ENCODE results near the gene CCDC61. TPM values are rescaled to one million over a fixed set of nuclear protein-coding genes. Genes with fewer than 3 reads are reported as not detected.

The CCDC61 gene
- total RNA-seq, 1 donor from 2014 or later, result 13.7 TPM

GRCh38 chr19:46017874-46018675 is 22.8 kb downstream of the CCDC61 start:
- no peak for DNase-seq (ENCODE audit: low spot score in 2 of 2)
- Histone ChIP-seq H3K27ac (no peak overlapping the region), H3K4me3 (no peak overlapping the region), H3K4me1 (peaks cover 12 to 17% of the 10 kb centered on the region in 2 donors), H3K9me3 (no peaks in the 10 kb centered on the region), H3K27me3 (peaks cover 4% of the 10 kb centered on the region), H3K36me3 (no peaks in the 10 kb centered on the region)
- TF ChIP-seq CTCF (IDR thresholded peaks at IDR 0.05), result no peak
- intact Hi-C loops (cut with DNase I), result loop anchor here (5.0 kb wide), 1 partner anchor 201 kb away; the partner anchor contains the start of gene RSPH6A

- no peak for TF ChIP-seq CTCF (IDR thresholded peaks at IDR 0.05)
- H3K27me3 ChIP-seq, result peaks cover 7% of the 10 kb centered on the region
- intact Hi-C loops (cut with DNase I), result loop anchor here (5.0 kb wide), 1 partner anchor 201 kb away; the partner anchor contains the start of gene RSPH6A
- H3K4me3 ChIP-seq, result no peak overlapping the region
- no peak overlapping the region for H3K27ac ChIP-seq
- H3K36me3 ChIP-seq, result no peaks in the 10 kb centered on the region
- no peaks in the 10 kb centered on the region for H3K9me3 ChIP-seq
- no peak for DNase-seq (ENCODE audit: low spot score in 2 of 2)
- peaks cover 12 to 17% of the 10 kb centered on the region in 2 donors for H3K4me1 ChIP-seq
Observed at GRCh38 chr19:46018729-46019251, 23.5 kb downstream of the CCDC61 start.

GRCh38 chr19:46019270-46019669 is 24.0 kb downstream of the CCDC61 start:
- no peak overlapping the region for H3K27ac ChIP-seq
- H3K4me1 ChIP-seq, result peaks cover 12 to 17% of the 10 kb centered on the region in 2 donors
- no peaks in the 10 kb centered on the region for H3K9me3 ChIP-seq
- no peak for TF ChIP-seq CTCF (IDR thresholded peaks at IDR 0.05)
- intact Hi-C loops (cut with DNase I), result loop anchor here (5.0 kb wide), 1 partner anchor 202 kb away; the partner anchor contains the start of gene RSPH6A
- no peaks in the 10 kb centered on the region for H3K36me3 ChIP-seq
- no peak overlapping the region for H3K4me3 ChIP-seq
- DNase-seq (ENCODE audit: low spot score in 2 of 2), result no peak
- peaks cover 7% of the 10 kb centered on the region for H3K27me3 ChIP-seq

- peaks cover 7% of the 10 kb centered on the region for H3K27me3 ChIP-seq
- H3K4me3 ChIP-seq, result no peak overlapping the region
- no peaks in the 10 kb centered on the region for H3K9me3 ChIP-seq
- no peak for TF ChIP-seq CTCF (IDR thresholded peaks at IDR 0.05)
- no peaks in the 10 kb centered on the region for H3K36me3 ChIP-seq
- no peak overlapping the region for H3K27ac ChIP-seq
- peaks cover 4 to 7% of the 10 kb centered on the region in 2 donors for H3K4me1 ChIP-seq
- DNase-seq (ENCODE audit: low spot score in 2 of 2), result peak in 1 of 2 donors; percentile 52
- intact Hi-C loops (cut with DNase I), result no loop called here
Observed at GRCh38 chr19:46020819-46021125, 25.5 kb downstream of the CCDC61 start.

- no peak for TF ChIP-seq CTCF (IDR thresholded peaks at IDR 0.05)
- no peak for DNase-seq (ENCODE audit: low spot score in 2 of 2)
- peaks cover 7% of the 10 kb centered on the region for H3K27me3 ChIP-seq
- no peaks in the 10 kb centered on the region for H3K9me3 ChIP-seq
- intact Hi-C loops (cut with DNase I), result no loop called here
- no peaks in the 10 kb centered on the region for H3K36me3 ChIP-seq
- H3K4me1 ChIP-seq, result peaks cover 0 to 3% of the 10 kb centered on the region in 2 donors
- no peak overlapping the region for H3K4me3 ChIP-seq
- H3K27ac ChIP-seq, result no peak overlapping the region
Observed at GRCh38 chr19:46021531-46022041, 26.3 kb downstream of the CCDC61 start.

Data from ascending aorta (tissue), 2 donors.